AG09319 (cell line): ENCODE measurements around the gene NAIF1.
"Not testable (repeated sequence)": the region's sequence is repeated elsewhere in the genome, so short reads cannot be mapped to it uniquely, and the experiment has no call there.

Source experiments
- DNase-seq: peaks from one replicate; pipeline ENCODE4 v3.0.0-alpha.2; 2010; ENCODE audit warnings: low read depth; ENCODE audit errors: extremely low read depth
- CTCF ChIP-seq: IDR thresholded peaks from 2 replicates; pipeline ENCODE4 v1.5.1; 2011; ENCODE audit warnings: low read depth, mild to moderate bottlenecking, inconsistent platforms, low read length, moderate library complexity

The NAIF1 gene

GRCh38 chr9:128025736-128026135 is 41.4 kb downstream of the NAIF1 start:
- no peak for DNase-seq
- TF ChIP-seq CTCF: no peak

DNA sequence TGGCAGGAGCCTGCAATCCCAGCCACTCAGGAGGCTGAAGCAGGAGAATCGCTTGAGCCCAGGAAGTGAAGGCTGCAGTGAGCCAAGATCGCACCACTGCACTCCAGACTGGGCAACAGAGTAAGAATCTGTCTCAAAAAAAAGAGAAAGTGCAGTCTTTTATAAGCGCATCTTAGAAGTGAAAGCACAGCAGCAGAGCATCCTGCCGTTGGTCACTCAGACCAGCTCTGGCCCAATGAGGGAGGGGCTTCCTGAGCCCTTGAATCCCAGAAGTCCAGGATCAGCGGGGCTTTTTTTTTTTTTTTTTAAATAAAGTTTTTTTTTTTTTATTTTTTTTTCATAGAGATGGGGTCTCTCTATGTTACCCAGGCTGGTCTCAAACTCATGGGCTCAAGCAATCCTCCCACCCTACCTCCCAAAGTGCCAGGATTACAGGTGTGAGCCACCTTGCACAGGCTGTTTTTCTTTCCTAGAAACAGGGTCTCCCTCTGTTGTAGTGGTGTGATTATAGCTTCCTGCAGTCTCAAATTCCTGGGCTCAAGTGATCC is 42.3 kb downstream of the NAIF1 start:
- no peak for DNase-seq
- no peak for TF ChIP-seq CTCF

DNA sequence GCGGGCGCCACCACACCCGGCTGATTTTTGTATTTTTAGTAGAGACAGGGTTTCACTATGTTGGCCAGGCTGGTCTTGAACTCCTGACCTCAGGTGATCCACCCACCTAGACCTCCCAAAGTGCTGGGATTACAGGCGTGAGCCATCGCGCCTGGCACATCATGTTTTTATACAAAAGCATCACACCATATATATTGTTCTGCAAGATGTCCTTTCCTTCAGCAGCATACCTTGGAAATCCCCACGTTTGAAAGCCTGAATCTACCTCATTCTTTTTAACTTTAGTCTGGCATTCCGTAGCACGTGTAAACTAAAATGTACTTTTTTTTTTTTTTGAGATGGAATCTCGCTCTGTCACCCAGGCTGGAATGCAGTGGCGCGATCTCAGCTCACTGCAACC is 43.4 kb downstream of the NAIF1 start:
- DNase-seq: not testable (repeated sequence)

DNA sequence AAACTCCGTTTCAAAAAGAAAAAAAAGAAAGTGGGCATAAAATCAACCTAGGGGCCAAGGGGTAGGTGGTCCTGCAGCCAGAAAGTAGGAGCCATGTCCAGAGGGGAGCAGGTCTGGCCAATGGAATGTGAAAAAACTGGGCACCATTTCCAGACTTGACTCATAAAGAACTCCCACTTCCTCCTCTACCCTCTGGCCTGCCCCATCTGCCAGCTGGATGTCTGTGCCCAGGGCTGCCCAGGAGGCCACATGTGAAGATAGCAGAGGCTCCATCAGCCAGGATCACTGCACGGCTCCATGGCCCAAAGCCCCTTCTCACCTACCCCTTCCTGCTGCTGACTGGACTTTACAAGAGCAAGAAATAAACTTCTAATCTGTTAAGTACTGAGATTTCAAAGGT is 44.2 kb downstream of the NAIF1 start:
- no peak for TF ChIP-seq CTCF
- no peak for DNase-seq

GRCh38 chr9:128021098-128021497 is 46.0 kb downstream of the NAIF1 start:
- TF ChIP-seq CTCF: no peak
- DNase-seq: no peak

DNA sequence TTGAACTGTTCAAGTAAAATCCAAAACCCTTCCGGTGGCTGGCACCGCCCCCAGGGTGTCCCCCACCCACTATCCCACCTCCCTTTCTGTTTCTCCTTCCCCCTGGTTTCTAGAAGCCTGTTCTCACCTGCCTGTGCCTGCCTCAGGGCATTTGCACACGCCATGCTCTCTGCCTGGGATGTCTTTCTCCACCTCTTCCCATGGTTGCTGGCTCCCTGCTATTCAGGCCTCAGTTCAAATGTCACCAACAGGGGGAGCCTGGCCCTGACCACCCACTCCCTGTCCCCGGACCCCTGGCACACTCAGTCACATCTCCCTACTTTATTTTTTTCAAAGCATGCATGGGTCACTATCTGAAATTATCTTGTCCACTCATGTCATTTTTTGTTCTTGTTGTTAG is 46.4 kb downstream of the NAIF1 start:
- DNase-seq: no peak

GRCh38 chr9:128015696-128016095 is 51.4 kb downstream of the NAIF1 start:
- TF ChIP-seq CTCF: no peak
- no peak for DNase-seq

More for the DNA sequence above, 46.4 kb downstream of the NAIF1 start:
- peak; percentile 16 for TF ChIP-seq CTCF
